Stimulated activated CD4-positive, alpha-beta T cell treated with anti-CD3 and anti-CD28 coated beads, Interleukin-4, amount 100 ng/mL, for 4 hours (primary cell): Measurements from ENCODE around the gene CTSW.

ENCODE experiments used
- DNase-seq, 2 experiments: peaks; one replicate each; pipeline ENCODE4 v3.0.0-alpha.2; 2020

CTSW gene

DNA sequence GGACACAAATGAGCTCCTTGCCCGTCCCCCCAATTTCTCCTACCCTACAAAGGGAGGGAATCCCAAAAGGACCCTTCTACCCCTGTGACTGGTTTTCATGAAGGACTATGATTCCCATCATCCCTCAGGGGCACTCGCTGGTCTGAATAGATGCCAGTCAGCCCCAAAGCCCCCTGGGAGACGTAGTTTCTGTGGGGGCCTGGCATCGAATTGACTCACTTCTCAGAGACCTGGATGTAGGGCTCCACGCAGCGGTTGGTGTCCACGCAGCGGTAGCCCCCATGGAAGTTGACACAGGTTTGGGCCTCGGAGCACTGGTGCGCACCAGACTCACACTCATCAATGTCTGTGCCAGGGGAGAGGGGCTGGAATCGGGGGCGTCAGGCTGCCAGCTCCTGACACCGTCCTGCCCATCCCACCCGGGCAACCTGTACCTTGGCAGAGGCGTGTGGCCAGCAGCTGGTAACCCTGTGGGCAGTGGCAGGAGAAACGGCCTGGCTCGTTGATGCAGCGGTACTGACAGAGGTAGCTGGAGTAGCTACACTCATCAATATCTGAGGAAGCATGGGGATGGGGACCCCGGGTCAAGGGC is 11.5 kb upstream of the CTSW start:
- DNase-seq, result no peak

DNA sequence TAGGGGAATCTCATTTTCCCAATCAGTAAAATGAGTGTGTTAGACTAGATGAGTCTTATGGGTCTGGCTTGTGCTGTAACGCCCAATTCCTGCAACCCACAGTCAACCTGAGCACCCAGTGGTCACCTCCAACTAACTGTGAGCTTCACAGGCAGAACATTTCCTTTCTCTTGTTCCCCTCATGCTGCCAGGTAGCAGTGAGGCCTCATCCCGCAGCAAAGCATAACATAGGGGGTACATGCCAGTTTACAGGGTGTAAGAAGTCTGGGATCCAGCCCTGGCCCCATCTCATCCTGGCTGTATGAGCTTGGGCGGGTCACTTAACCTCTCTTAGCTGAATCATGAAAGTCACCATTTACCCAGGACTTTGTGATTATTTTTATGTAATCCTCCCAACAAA is 10.7 kb upstream of the CTSW start:
- no peak for DNase-seq

GRCh38 chr11:65869643-65870306 is 9.9 kb upstream of the CTSW start:
- no peak for DNase-seq

GRCh38 chr11:65870307-65870658 is 9.4 kb upstream of the CTSW start:
- DNase-seq, result no peak

DNA sequence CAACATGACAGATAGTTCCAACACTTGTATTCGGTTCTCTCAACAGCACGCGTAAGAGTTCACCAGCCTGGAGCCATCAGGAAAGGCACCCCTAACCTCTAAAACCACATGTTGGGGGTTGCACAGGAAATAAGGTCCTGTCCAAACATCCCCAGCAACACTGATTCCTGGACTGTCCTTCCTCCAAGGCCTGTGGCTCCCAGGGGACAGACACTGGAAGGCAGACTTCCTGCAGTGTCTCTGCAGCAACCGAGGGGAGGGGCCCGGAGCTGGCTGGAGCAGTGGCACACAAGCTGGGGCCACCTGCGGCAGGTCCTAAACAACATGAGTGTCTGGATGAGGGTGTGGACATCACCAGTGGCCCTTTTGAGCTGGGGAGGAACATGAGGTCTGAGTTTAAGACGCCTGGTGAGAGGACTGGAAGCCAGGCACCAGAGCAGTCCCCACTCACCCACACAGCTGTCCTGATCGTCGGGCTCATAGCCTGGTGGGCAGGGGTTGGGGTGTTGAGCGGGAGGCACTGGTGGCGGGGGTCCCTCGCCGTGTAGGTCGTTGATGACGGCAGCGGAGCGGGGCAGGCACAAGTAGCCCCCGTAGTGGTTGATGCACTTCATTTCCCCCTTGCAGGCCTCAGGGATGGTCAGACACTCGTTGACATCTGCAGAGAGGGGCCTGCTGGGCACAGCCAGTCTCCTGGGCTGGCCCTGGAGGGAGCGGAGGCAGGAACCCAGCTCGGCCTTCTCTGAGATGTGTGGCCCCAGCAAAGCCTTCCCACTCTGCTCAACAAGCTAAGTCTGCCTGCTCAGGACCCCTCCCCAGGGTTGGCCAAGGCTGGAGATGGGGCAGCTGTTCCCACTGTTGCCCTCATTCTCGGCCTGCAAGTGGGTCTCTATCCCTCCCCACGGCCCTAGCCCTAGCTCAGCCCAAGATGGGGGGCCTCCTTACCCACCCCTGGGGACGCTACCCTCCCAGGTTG is 8.6 kb upstream of the CTSW start:
- no peak for DNase-seq

DNA sequence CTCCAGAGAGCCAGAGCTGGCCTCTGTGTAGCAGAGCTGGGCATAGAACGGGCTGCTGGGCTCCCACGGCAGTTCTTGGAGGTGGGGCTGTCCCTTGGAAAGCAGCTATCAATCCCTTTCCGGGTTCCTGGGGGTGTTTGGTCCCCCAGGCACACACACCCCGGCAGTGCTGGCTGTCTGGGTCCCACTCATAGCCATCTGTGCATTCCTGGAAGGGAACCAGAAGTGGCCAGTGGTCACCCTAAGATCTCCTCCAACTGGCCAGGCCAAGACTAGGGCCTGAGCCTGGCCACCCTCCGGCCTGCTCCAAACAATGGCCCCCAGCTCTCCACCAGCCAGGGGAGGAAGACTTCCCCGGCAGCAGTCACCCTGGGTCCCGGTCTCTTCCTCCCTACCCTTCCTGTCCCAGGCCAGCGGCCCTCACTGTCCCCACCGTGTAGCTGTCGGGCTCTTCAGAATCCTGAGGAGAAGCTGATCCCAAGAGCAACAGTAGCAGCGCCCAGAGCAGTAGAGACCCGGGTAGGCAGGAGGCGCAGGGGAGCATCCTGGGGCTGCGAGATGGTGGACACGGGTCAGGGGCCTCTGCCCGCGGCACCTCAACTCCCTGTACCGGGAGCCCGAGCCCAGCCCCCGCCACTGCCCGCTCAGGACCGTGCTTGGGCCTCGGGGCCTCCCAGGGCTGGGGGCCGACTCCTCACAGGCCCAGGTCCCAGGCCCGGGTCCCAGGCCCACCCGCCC is 7.7 kb upstream of the CTSW start:
- DNase-seq, result no peak

- no peak for DNase-seq
These were observed 6.9 kb upstream of the CTSW start, which contains the start of gene EFEMP2 for GRCh38 chr11:65872586-65873317. Gene EFEMP2, minus strand, starts transcription at chr11:65872800. Its CDS starts 446 bp downstream, at chr11:65872354.

GRCh38 chr11:65873318-65874156 is 6.1 kb upstream of the CTSW start:
- peak; percentile 94 to 96 for DNase-seq

- no peak for DNase-seq
These were observed 390 bp downstream of the CTSW start for GRCh38 chr11:65880027-65880426.

- DNase-seq, result no peak
These were observed 1.3 kb downstream of the CTSW start for GRCh38 chr11:65880844-65881421.

DNA sequence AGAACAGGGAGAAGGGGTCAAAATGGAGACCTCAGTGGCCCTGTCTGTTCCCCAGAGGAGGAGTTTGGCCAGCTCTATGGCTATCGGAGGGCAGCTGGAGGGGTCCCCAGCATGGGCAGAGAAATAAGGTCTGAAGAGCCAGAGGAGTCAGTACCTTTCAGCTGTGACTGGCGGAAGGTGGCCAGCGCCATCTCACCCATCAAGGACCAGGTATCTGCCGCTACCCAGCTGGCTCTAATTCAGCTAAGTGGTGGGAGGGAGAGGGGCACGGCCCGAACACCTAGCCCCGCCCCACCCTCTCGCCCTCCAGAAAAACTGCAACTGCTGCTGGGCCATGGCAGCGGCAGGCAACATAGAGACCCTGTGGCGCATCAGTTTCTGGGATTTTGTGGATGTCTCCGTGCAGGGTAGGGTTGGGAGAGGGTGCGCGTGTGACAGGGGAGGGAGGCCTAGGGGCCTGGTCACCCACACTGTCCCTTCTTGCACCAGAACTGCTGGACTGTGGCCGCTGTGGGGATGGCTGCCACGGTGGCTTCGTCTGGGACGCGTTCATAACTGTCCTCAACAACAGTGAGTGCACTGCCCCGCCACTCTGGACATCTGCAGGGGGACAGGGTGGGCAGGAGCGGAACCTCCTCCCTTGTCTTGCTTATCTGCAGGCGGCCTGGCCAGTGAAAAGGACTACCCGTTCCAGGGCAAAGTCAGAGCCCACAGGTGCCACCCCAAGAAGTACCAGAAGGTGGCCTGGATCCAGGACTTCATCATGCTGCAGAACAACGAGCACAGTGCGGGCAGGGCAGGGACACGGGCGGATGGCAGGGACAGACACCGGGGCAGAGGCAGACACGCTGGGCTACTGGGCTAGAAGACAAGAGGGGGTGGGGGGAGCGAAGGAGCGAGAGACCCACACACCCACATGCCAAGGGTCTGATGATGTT is 2.8 kb downstream of the CTSW start:
- no peak for DNase-seq

DNA sequence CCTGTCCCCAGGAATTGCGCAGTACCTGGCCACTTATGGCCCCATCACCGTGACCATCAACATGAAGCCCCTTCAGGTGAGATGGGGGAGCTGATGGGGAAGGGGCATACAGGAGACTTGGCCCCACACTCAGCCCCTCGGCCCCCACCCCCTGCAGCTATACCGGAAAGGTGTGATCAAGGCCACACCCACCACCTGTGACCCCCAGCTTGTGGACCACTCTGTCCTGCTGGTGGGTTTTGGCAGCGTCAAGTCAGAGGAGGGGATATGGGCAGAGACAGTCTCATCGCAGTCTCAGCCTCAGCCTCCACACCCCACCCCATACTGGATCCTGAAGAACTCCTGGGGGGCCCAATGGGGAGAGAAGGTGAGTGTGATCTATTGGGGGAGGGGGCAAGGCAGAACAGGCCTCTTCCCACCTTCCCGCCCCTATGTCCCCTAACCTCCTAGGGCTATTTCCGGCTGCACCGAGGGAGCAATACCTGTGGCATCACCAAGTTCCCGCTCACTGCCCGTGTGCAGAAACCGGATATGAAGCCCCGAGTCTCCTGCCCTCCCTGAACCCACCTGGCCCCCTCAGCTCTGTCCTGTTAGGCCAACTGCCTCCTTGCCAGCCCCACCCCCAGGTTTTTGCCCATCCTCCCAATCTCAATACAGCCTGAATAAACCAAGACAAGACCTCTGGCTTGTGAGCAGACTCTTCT is 3.6 kb downstream of the CTSW start:
- no peak for DNase-seq

DNA sequence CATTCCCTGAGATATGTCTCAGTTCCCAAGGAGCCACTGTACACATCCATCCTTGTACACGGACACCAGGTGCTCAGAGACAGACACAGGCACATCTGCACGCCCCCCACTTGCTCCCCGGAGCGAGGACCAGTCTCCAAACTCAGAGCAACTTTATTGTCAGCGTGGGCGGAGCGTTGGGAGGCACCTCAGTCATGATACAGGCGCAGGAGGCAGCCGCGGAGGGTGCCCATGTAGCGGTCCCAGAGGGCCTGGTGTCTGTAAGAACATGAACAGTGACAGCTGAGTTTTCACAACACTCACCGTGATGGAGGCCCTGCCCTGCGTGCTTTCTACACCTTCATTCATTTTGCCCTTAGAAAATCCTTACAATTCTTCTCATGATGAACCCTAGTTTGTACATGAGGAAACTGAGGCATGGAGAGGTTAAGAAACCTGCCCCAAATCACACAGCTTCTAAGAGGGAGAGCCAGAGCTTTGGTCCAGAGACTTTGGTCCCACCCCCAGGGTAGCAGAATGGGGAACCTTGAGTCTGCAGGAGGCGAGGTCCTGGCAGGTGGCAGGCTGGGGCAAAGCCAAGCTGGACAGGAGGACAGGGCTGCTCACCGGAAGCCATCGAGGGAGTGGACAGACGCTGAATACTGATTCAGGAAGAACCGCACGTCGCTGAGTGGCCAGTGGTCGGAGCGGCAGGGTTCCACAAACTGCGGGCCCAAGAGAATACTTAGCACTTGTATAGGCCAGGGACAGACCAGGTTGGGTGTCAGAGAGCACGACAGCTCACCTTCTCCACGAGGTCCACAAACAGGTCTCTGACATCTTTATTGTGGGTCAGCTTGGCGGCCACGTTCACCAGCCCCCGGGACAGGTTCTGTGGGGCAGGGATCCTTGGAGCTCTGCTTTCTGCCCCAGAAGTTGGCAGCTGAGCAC is 4.4 kb downstream of the CTSW start:
- DNase-seq, result no peak

DNA sequence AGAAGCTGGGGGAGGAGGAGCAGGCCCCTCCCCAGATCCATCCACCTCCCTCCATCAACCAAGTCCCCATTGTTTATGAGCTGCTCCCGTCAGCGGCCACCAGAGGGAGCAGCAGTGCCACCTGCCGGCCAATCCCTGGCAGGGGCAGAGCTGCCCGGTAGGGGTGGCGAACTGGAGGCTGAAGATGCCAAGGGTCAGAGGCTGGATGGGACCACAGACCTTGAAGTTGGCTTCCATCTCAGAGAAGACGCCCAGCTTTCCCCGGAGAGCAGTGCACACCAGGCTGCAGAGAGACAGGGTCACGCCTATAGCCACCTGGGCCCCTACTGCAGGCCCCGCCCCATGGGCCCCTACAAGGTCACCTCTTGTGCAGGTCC is 5.1 kb downstream of the CTSW start:
- peak; percentile 72 to 79 for DNase-seq

GRCh38 chr11:65885231-65885630 is 5.6 kb downstream of the CTSW start:
- DNase-seq, result no peak

DNA sequence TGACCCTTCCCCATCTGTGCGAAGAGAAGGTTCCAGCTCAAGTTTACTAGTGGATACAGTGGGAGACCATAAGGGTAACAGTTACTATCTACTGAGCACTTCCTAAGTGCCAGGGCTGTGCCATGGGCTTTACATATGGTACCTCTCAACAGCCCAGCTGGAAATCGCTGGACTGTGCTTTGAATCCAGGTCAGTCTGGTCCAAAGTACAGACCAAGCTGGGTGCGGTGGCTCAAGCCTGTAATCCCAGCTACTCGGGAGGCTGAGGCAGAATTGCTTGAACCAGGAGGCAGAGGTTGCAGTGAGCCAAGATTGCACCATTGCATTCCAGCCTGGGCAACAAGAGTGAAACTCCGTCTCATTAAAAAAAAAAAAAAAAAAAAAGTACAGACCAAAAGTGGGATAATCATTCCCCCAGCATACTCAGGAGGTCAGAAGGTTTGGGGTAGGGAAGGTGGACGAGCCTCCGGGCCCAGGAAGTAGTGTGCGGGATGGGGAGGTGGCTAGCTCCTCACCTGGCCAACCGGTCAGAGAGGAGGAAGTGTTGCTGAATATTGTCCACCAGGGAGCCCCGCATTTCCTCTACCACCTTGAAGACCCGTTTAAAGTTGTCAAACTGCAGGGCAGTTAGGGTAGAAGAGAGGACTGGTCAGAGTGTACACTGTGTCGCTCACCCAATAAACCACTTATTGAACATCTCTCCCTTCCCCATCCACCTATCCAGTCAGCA is 6.3 kb downstream of the CTSW start:
- no peak for DNase-seq
